GM12878 (cell line): ENCODE measurements around the gene ZBTB9. TPM values are rescaled to one million over a fixed set of nuclear protein-coding genes. Genes with fewer than 3 reads are reported as not detected.

ENCODE experiments used
- ATAC-seq: fragments of 200-7000 bp; cut with Tn5 transposase; 3 replicates; pipeline ENCODE4 v1.9.1; 2020; ENCODE audit warnings: mild to moderate bottlenecking, moderate library complexity
- BruUV-seq: library from RNA; stranded (reverse); fragments of 400-500 nt; replicated peaks from 2 replicates; lab custom pipeline; 2021; lab: Mats Ljungman, UMichigan
- CTCF ChIA-PET: fragments of 300-600 bp; sonication (Branson Sonifier 250); formaldehyde crosslinking; extraction: SDS; loops from one replicate; lab custom pipeline; 2021; ENCODE audit warnings: inconsistent platforms; lab: Yijun Ruan, JAX
- POLR2A ChIA-PET: fragments of 350-600 bp; formaldehyde crosslinking; extraction: SDS; loops from one replicate; lab custom pipeline; 2021; ENCODE audit warnings: inconsistent platforms; lab: Charles Lee
- RAD21 ChIA-PET: fragments of 300-600 bp; sonication (Branson Sonifier 250); formaldehyde crosslinking; loops from one replicate; lab custom pipeline; 2023; ENCODE audit warnings: antibody characterized with exemption; ENCODE audit not compliant: unreplicated experiment; lab: Charles Lee
- SMC1A ChIA-PET: fragments of 300-600 bp; sonication (Branson Sonifier 250); formaldehyde crosslinking; loops from one replicate; lab custom pipeline; 2023; ENCODE audit not compliant: unreplicated experiment, uncharacterized antibody; lab: Charles Lee
- DNase-seq: peaks from one replicate; pipeline ENCODE4 v3.0.0-alpha.2; 2011; ENCODE audit warnings: low read depth, low spot score
- FAIRE-seq: peaks from 3 replicates; lab custom pipeline; 2011; peaks lifted over from hg19 to GRCh38; lab: Jason Lieb, UNC
- H2AFZ ChIP-seq: 2 replicates; pipeline ENCODE4 v1.6.0; 2011; ENCODE audit warnings: low read depth, low read length, control low read depth; ENCODE audit not compliant: control insufficient read depth
- H3K27ac ChIP-seq: 2 replicates; pipeline ENCODE4 v1.5.1; 2011; ENCODE audit warnings: control low read depth; ENCODE audit not compliant: control insufficient read depth, insufficient read depth
- H3K27me3 ChIP-seq, 2 experiments: replicated peaks in 1 of 2; 2 replicates each; pipeline versions ENCODE4 v1.6.0 to v1.6.1; 2011; ENCODE audit warnings: low read length in 1 of 2; ENCODE audit not compliant: control insufficient read depth in 2 of 2, insufficient read depth in 2 of 2
- H3K36me3 ChIP-seq, 2 experiments: 2 replicates each; pipeline ENCODE4 v1.5.1; 2011; ENCODE audit warnings: low read length in 1 of 2; ENCODE audit not compliant: control insufficient read depth in 2 of 2, insufficient read depth in 2 of 2
- H3K4me1 ChIP-seq: 2 replicates; pipeline ENCODE4 v1.6.1; 2011; ENCODE audit warnings: mild to moderate bottlenecking, low read length, moderate library complexity, mixed read lengths; ENCODE audit not compliant: control insufficient read depth, insufficient read depth
- H3K4me2 ChIP-seq: 2 replicates; pipeline ENCODE4 v1.6.0; 2011; ENCODE audit warnings: control low read depth; ENCODE audit not compliant: control insufficient read depth, insufficient read depth
- H3K4me3 ChIP-seq: fragments of 200-600 bp; sonication (generic); 2 replicates; pipeline ENCODE4 v1.5.1; 2016
- H3K79me2 ChIP-seq: 2 replicates; pipeline ENCODE4 v1.6.0; 2011; ENCODE audit warnings: low read length; ENCODE audit not compliant: control insufficient read depth, insufficient read depth
- H3K9ac ChIP-seq: 2 replicates; pipeline ENCODE4 v1.8.0; 2011; ENCODE audit warnings: low read length, control low read depth, mixed read lengths; ENCODE audit not compliant: control insufficient read depth, insufficient read depth
- H3K9me3 ChIP-seq: replicated peaks from 3 replicates; pipeline ENCODE4 v1.5.1; 2011; ENCODE audit warnings: mild to moderate bottlenecking, low read length; ENCODE audit not compliant: control insufficient read depth, insufficient read depth
- H4K20me1 ChIP-seq: 2 replicates; pipeline ENCODE4 v1.6.0; 2011; ENCODE audit not compliant: control insufficient read depth, insufficient read depth
- CHD1 ChIP-seq: IDR thresholded peaks from 2 replicates; pipeline ENCODE4 v1.6.1; 2012; ENCODE audit warnings: low read depth, low read length, improper control_type of control experiment
- IRF4 ChIP-seq: IDR thresholded peaks from 2 replicates; pipeline ENCODE4 v1.6.1; 2011; ENCODE audit warnings: low read depth, low read length
- PAX5 ChIP-seq: IDR thresholded peaks from 2 replicates; pipeline ENCODE4 v1.6.1; 2011; ENCODE audit warnings: low read depth, low read length, borderline replicate concordance
- REST ChIP-seq: IDR thresholded peaks from 2 replicates; pipeline ENCODE4 v1.6.1; 2012; ENCODE audit warnings: mild to moderate bottlenecking, low read depth, low read length
- SIN3A ChIP-seq: IDR thresholded peaks from 2 replicates; pipeline ENCODE4 v1.6.1; 2012; ENCODE audit warnings: low read depth, low read length, improper control_type of control experiment
- WGBS: methylation state at CpG from one replicate; pipeline ENCODE4 v1.1.6; 2016; ENCODE audit warnings: low lambda C conversion rate; ENCODE audit not compliant: insufficient replicate concordance, insufficient coverage; ENCODE audit errors: missing lambda C conversion rate; 5-methylcytosine and 5-hydroxymethylcytosine counted together
- in situ Hi-C: fragments of 300-500 bp; cut with MboI; formaldehyde crosslinking; loops from 9 replicates; pipeline ENCODE4 v1.14.3; 2018; ENCODE audit warnings: mixed read lengths
- intact Hi-C: fragments of 100-400 bp; cut with micrococcal nuclease; formaldehyde crosslinking; loops from one replicate; pipeline ENCODE4 v1.14.2; 2022; ENCODE audit not compliant: unreplicated experiment
- polyA plus RNA-seq, 11 experiments: library from polyadenylated mRNA; depleted of rRNA in 4 of 11; unstranded in 6 of 11; stranded (reverse) in 5 of 11; fragments of >200 nt; fragmentation: Nextera tagmentation in 4 of 11; fragmentation: Illumina TruSeq in 1 of 11; extraction: Ambion mirVana in 4 of 11; extraction: Trizol in 1 of 11; gene quantifications; 1 replicate in 1 of 11; 2 replicates in 10 of 11; pipeline versions ENCODE4 v1.2.1 to v1.2.3, GENCODE V29; 2011 to 2016; ENCODE audit warnings: inconsistent platforms in 2 of 11, missing spikeins in 2 of 11, low read depth in 1 of 11
- total RNA-seq, 4 experiments: library from RNA; depleted of rRNA in 3 of 4; stranded (reverse); fragments of >200 nt in 3 of 4; fragmentation: Illumina TruSeq in 1 of 4; extraction: Trizol in 1 of 4; gene quantifications; 2 replicates each; pipeline versions ENCODE4 v1.2.1 to v1.2.3, GENCODE V29; 2013 to 2021

Gene ZBTB9
- total and polyA plus RNA-seq, 10 of the 15 experiments (the other 5 are each of a cell fraction or from before 2014, with no cell fraction given) = 1.5 to 12.7 (median 6.9) TPM

GRCh38 chr6:33445119-33445603 is 9.2 kb upstream of the ZBTB9 start:
- in situ Hi-C loops (no loop called here), intact Hi-C loops (no loop called here)
- CTCF ChIA-PET = interaction anchor here (0.7 kb wide), 1 partner anchor 10 kb away, joined by 4 read pairs; the partner anchor contains the start of gene ZBTB9
- no peaks in the 10 kb centered on the region; the same call in 1 of the 2 replicates for H4K20me1 ChIP-seq
- RAD21 ChIA-PET = no interaction called here
- no peak for DNase-seq
- SMC1A ChIA-PET = no interaction called here
- no peak for ATAC-seq
- no peak overlapping the region for H3K4me3 ChIP-seq
- H3K9ac ChIP-seq = no peak overlapping the region
- no peaks in the 10 kb centered on the region for H3K9me3 ChIP-seq
- BruUV-seq = no TSS peak
- H3K4me1 ChIP-seq = no peaks in the 10 kb centered on the region
- no peak overlapping the region for H3K4me2 ChIP-seq
- POLR2A ChIA-PET = interaction anchor here (1.3 kb wide), 1 partner anchor 15 kb away, joined by 3 read pairs; no protein-coding TSS in a partner anchor
- peaks cover 2 to 9% of the 10 kb centered on the region in 2 experiments; a peak in 3 of 4 replicates for H3K36me3 ChIP-seq
- FAIRE-seq = no peak
- H3K27me3 ChIP-seq = no peaks in the 10 kb centered on the region
- no peak for TF ChIP-seq PAX5
- no peak for TF ChIP-seq IRF4
- no peak for TF ChIP-seq SIN3A
- TF ChIP-seq REST = no peak
- no peak for TF ChIP-seq CHD1
- no peak overlapping the region for H2AFZ ChIP-seq
- no peak overlapping the region for H3K27ac ChIP-seq
- H3K79me2 ChIP-seq = no peaks in the 10 kb centered on the region
- WGBS = 42% methylated on average over 3 of the region's 3 CpGs
